HG02763 (cell line): ENCODE data around the gene ZCCHC7.

Experiments used
- ATAC-seq: cut with Tn5 transposase; IDR thresholded peaks from one replicate; pipeline ENCODE4 v1.9.1; 2021; ENCODE audit warnings: mild to moderate bottlenecking, moderate library complexity; ENCODE audit not compliant: unreplicated experiment

Gene ZCCHC7

GRCh38 chr9:37328556-37329227, 208.3 kb downstream of the ZCCHC7 start:
- no peak for ATAC-seq

- no peak for ATAC-seq
These were observed 209.2 kb downstream of the ZCCHC7 start for GRCh38 chr9:37329576-37329975.

- ATAC-seq, result no peak
These were observed 211.5 kb downstream of the ZCCHC7 start for GRCh38 chr9:37331871-37332270.

- no peak for ATAC-seq
These were observed 212.2 kb downstream of the ZCCHC7 start for GRCh38 chr9:37332578-37332977.

GRCh38 chr9:37333288-37333687, 212.9 kb downstream of the ZCCHC7 start:
- ATAC-seq, result no peak

- no peak for ATAC-seq
These were observed 214.9 kb downstream of the ZCCHC7 start for GRCh38 chr9:37335238-37335637.

GRCh38 chr9:37336150-37336549, 215.8 kb downstream of the ZCCHC7 start:
- ATAC-seq, result no peak

GRCh38 chr9:37337301-37337890, 217.0 kb downstream of the ZCCHC7 start:
- ATAC-seq, result no peak

GRCh38 chr9:37338218-37338617, 217.8 kb downstream of the ZCCHC7 start:
- no peak for ATAC-seq

GRCh38 chr9:37339923-37340322, 219.5 kb downstream of the ZCCHC7 start:
- no peak for ATAC-seq

GRCh38 chr9:37340961-37341360, 220.6 kb downstream of the ZCCHC7 start:
- no peak for ATAC-seq

- ATAC-seq, result no peak
These were observed 221.3 kb downstream of the ZCCHC7 start for GRCh38 chr9:37341704-37342103.

- no peak for ATAC-seq
These were observed 222.1 kb downstream of the ZCCHC7 start for GRCh38 chr9:37342493-37342892.

- ATAC-seq, result no peak
These were observed 222.5 kb downstream of the ZCCHC7 start for GRCh38 chr9:37342895-37343294.

- no peak for ATAC-seq
These were observed 223.3 kb downstream of the ZCCHC7 start for GRCh38 chr9:37343724-37344123.

GRCh38 chr9:37345038-37345437, 224.7 kb downstream of the ZCCHC7 start:
- no peak for ATAC-seq

- ATAC-seq, result no peak
These were observed 228.5 kb downstream of the ZCCHC7 start for GRCh38 chr9:37348917-37349316.

GRCh38 chr9:37350486-37351190, 230.3 kb downstream of the ZCCHC7 start:
- no peak for ATAC-seq

- ATAC-seq, result no peak
These were observed 233.4 kb downstream of the ZCCHC7 start for GRCh38 chr9:37353791-37354190.

GRCh38 chr9:37362430-37362829, 242.1 kb downstream of the ZCCHC7 start:
- ATAC-seq, result no peak

GRCh38 chr9:37363124-37363523, 242.8 kb downstream of the ZCCHC7 start:
- no peak for ATAC-seq

GRCh38 chr9:37364136-37364535, 243.8 kb downstream of the ZCCHC7 start:
- no peak for ATAC-seq
